Measurements from ENCODE around the gene OTULIN. TPM values are rescaled to one million over a fixed set of nuclear protein-coding genes. Genes with fewer than 3 reads are reported as not detected.

Gene OTULIN
- total and polyA plus RNA-seq, 2 of the 8 experiments (the other 6 are each of a cell fraction or from before 2014, with no cell fraction given): 5.2 to 34.8 TPM

- H3K4me1 ChIP-seq (replicated peaks in 1 of 4; ENCODE audit: control insufficient read depth in 3 of 4, insufficient read depth in 4 of 4, low read length in 3 of 4): peaks cover 8 to 22% (median 18%) of the 10 kb centered on the region in 4 experiments
- CTCF ChIA-PET (ENCODE audit: partially characterized antibody): interaction anchor here (0.6 to 3.7 kb wide), 11 partner anchors 10 to 283 kb away, joined by 3 to 20 read pairs (median 3); no protein-coding TSS in a partner anchor
- POLR2A ChIA-PET (ENCODE audit: partially characterized antibody): interaction anchor here (0.8 to 1.3 kb wide), 2 partner anchors 18 to 114 kb away, joined by 3 to 4 read pairs; no protein-coding TSS in a partner anchor
- DNase-seq (ENCODE audit: low read depth in 1 of 2, low spot score in 2 of 2) (no peak), FAIRE-seq (no peak)
- 0 out of 7 replicates have a peak, but pooled peaks cover 0 to 2% (median 0%) of the 10 kb centered on the region in 4 experiments for H3K27me3 ChIP-seq (replicated peaks in 1 of 4; ENCODE audit: control insufficient read depth in 3 of 4, extremely low read depth in 1 of 4, insufficient read depth in 3 of 4, low read length in 3 of 4)
- no peak for TF ChIP-seq SIX5 (IDR thresholded peaks at IDR 0.05; ENCODE audit: low read depth, low read length)
- no peak for TF ChIP-seq CBX8 (IDR thresholded peaks at IDR 0.05; ENCODE audit: borderline replicate concordance, low read depth, low read length)
- no peak for TF ChIP-seq NANOG (IDR thresholded peaks at IDR 0.05; ENCODE audit: insufficient read depth, low read depth, low read length, poor library complexity, severe bottlenecking)
- TF ChIP-seq, protein P1, sequence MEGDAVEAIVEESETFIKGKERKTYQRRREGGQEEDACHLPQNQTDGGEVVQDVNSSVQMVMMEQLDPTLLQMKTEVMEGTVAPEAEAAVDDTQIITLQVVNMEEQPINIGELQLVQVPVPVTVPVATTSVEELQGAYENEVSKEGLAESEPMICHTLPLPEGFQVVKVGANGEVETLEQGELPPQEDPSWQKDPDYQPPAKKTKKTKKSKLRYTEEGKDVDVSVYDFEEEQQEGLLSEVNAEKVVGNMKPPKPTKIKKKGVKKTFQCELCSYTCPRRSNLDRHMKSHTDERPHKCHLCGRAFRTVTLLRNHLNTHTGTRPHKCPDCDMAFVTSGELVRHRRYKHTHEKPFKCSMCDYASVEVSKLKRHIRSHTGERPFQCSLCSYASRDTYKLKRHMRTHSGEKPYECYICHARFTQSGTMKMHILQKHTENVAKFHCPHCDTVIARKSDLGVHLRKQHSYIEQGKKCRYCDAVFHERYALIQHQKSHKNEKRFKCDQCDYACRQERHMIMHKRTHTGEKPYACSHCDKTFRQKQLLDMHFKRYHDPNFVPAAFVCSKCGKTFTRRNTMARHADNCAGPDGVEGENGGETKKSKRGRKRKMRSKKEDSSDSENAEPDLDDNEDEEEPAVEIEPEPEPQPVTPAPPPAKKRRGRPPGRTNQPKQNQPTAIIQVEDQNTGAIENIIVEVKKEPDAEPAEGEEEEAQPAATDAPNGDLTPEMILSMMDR (IDR thresholded peaks at IDR 0.05; ENCODE audit: control extremely low read depth in 1 of 3, insufficient read depth in 1 of 3, low read depth in 1 of 3, low read length in 3 of 3): peak in 2 of 3 experiments; percentile 10 to 25; a peak in 2 of 4 replicates
- no peak overlapping the region for H3K14ac ChIP-seq (ENCODE audit: insufficient read length)
- H2BK5ac ChIP-seq (ENCODE audit: low read depth, low read length): no peak overlapping the region
- H2BK20ac ChIP-seq (ENCODE audit: low read length): no peak overlapping the region
- 87% methylated on average over 14 of the region's 15 CpGs; no CpG with 5 or more reads in 1 of the 2 experiments for WGBS, 2 experiments (ENCODE audit: extremely low coverage in 1 of 2, insufficient coverage in 1 of 2, insufficient read length in 1 of 2, insufficient replicate concordance in 2 of 2, low coverage in 1 of 2, low lambda C conversion rate in 2 of 2, missing lambda C conversion rate in 1 of 2)
- no peak overlapping the region; the same call in 1 of the 2 replicates for H3K18ac ChIP-seq (ENCODE audit: extremely low read depth, low read length)
- H4K5ac ChIP-seq (ENCODE audit: insufficient read length, low read depth, low read length): no peak overlapping the region
- H3K4me3 ChIP-seq (ENCODE audit: extremely low read depth in 1 of 4, insufficient read depth in 2 of 4, low read depth in 3 of 4, low read length in 4 of 4): no peak overlapping the region
- H2AK5ac ChIP-seq (ENCODE audit: low read depth, low read length): no peak overlapping the region
- H2AFZ ChIP-seq (ENCODE audit: low read length): no peak overlapping the region
- H2BK15ac ChIP-seq (ENCODE audit: low read length): no peak overlapping the region
- H3K23ac ChIP-seq (ENCODE audit: insufficient read length): no peak overlapping the region
- no peak overlapping the region for H3K56ac ChIP-seq (replicated peaks; ENCODE audit: insufficient read length, low read depth, low read length)
- no peak overlapping the region for H3K4me2 ChIP-seq (ENCODE audit: insufficient read depth in 1 of 2, low read depth in 2 of 2, low read length in 2 of 2)
- no peaks in the 10 kb centered on the region for H3K36me3 ChIP-seq (ENCODE audit: control insufficient read depth in 2 of 4, insufficient read depth in 4 of 4, low read length in 3 of 4)
- H3K9me3 ChIP-seq (ENCODE audit: insufficient read depth in 2 of 2, low read depth in 1 of 2, low read length in 1 of 2): no peaks in the 10 kb centered on the region
- no peak overlapping the region for H3K27ac ChIP-seq (ENCODE audit: low read depth, low read length)
- H2BK12ac ChIP-seq (ENCODE audit: low read depth, low read length): no peak overlapping the region
- H3K79me2 ChIP-seq (ENCODE audit: control insufficient read depth in 1 of 2, insufficient read depth in 2 of 2, low read length in 2 of 2): no peaks in the 10 kb centered on the region
- no peaks in the 10 kb centered on the region for H3K79me1 ChIP-seq (ENCODE audit: low read depth, low read length)
- H4K8ac ChIP-seq (ENCODE audit: extremely low read depth, insufficient read depth, low read length): no peak overlapping the region
- no peaks in the 10 kb centered on the region for H4K20me1 ChIP-seq (replicated peaks in 1 of 2; ENCODE audit: control insufficient read depth in 1 of 2, insufficient read depth in 2 of 2, low read length in 2 of 2)
- no peak overlapping the region for H3K9ac ChIP-seq (replicated peaks in 1 of 4; ENCODE audit: extremely low read depth in 1 of 4, low read depth in 3 of 4, low read length in 3 of 4)
- H4K91ac ChIP-seq (replicated peaks; ENCODE audit: insufficient read length, low read length): no peak overlapping the region
- H3K4ac ChIP-seq (replicated peaks; ENCODE audit: insufficient read length, low read depth, low read length): no peak overlapping the region
- H3K23me2 ChIP-seq (ENCODE audit: low read depth, low read length): 0 out of 2 replicates have a peak, but pooled peaks cover 3% of the 10 kb centered on the region
- no peak overlapping the region for H2BK120ac ChIP-seq (replicated peaks; ENCODE audit: low read depth, low read length)
Measured at GRCh38 chr5:14730881-14731280, 66.4 kb downstream of the OTULIN start.
